ENCODE measurements around the gene NHSL1. TPM values are rescaled to one million over a fixed set of nuclear protein-coding genes. Genes with fewer than 3 reads are reported as not detected.

Gene NHSL1
- total and polyA plus RNA-seq, 2 donors: 0.85 to 1.4 TPM

- Histone ChIP-seq H3K9me3 (ENCODE audit: control insufficient read depth in 2 of 2, insufficient read depth in 1 of 2, low read length in 1 of 2) (no peaks in the 10 kb centered on the region), H3K27me3 (ENCODE audit: control insufficient read depth in 2 of 2, insufficient read depth in 1 of 2, low read length in 1 of 2) (no peaks in the 10 kb centered on the region), H3K4me1 (ENCODE audit: control insufficient read depth in 2 of 2, insufficient read depth in 2 of 2, low read length in 2 of 2) (no peaks in the 10 kb centered on the region), H3K36me3 (ENCODE audit: control insufficient read depth in 2 of 2, insufficient read depth in 2 of 2, low read length in 1 of 2) (no peaks in the 10 kb centered on the region), H3K27ac (ENCODE audit: low read depth in 1 of 2, low read length in 1 of 2) (no peak overlapping the region), H3K4me3 (ENCODE audit: low read length in 2 of 2) (no peak overlapping the region)
- WGBS: 69% methylated on average over 4 of the region's 4 CpGs
- DNase-seq (ENCODE audit: low read depth in 6 of 9, low spot score in 9 of 9): no peak
Observed at GRCh38 chr6:138440758-138441357, 58.4 kb downstream of the NHSL1 start.

- no peak for DNase-seq (ENCODE audit: low read depth in 6 of 9, low spot score in 9 of 9)
- no peaks in the 10 kb centered on the region for H3K4me1 ChIP-seq (ENCODE audit: control insufficient read depth in 2 of 2, insufficient read depth in 2 of 2, low read length in 2 of 2)
- no peak overlapping the region for H3K27ac ChIP-seq (ENCODE audit: low read depth in 1 of 2, low read length in 1 of 2)
- H3K9me3 ChIP-seq (ENCODE audit: control insufficient read depth in 2 of 2, insufficient read depth in 1 of 2, low read length in 1 of 2): no peaks in the 10 kb centered on the region
- no peak overlapping the region for H3K4me3 ChIP-seq (ENCODE audit: low read length in 2 of 2)
- H3K36me3 ChIP-seq (ENCODE audit: control insufficient read depth in 2 of 2, insufficient read depth in 2 of 2, low read length in 1 of 2): no peaks in the 10 kb centered on the region
- WGBS: 98% methylated on average over 3 of the region's 3 CpGs
- H3K27me3 ChIP-seq (ENCODE audit: control insufficient read depth in 2 of 2, insufficient read depth in 1 of 2, low read length in 1 of 2): no peaks in the 10 kb centered on the region
Observed at GRCh38 chr6:138440296-138440695, 59.0 kb downstream of the NHSL1 start.

GRCh38 chr6:138439546-138439945, 59.7 kb downstream of the NHSL1 start:
- H3K9me3 ChIP-seq (ENCODE audit: control insufficient read depth in 2 of 2, insufficient read depth in 1 of 2, low read length in 1 of 2): no peaks in the 10 kb centered on the region
- H3K36me3 ChIP-seq (ENCODE audit: control insufficient read depth in 2 of 2, insufficient read depth in 2 of 2, low read length in 1 of 2): no peaks in the 10 kb centered on the region
- no peak overlapping the region for H3K27ac ChIP-seq (ENCODE audit: low read depth in 1 of 2, low read length in 1 of 2)
- WGBS: 98% methylated on average over 7 of the region's 7 CpGs
- DNase-seq (ENCODE audit: low read depth in 6 of 9, low spot score in 9 of 9): no peak
- no peaks in the 10 kb centered on the region for H3K4me1 ChIP-seq (ENCODE audit: control insufficient read depth in 2 of 2, insufficient read depth in 2 of 2, low read length in 2 of 2)
- H3K27me3 ChIP-seq (ENCODE audit: control insufficient read depth in 2 of 2, insufficient read depth in 1 of 2, low read length in 1 of 2): no peaks in the 10 kb centered on the region
- no peak overlapping the region for H3K4me3 ChIP-seq (ENCODE audit: low read length in 2 of 2)

- Histone ChIP-seq H3K4me1 (ENCODE audit: control insufficient read depth in 2 of 2, insufficient read depth in 2 of 2, low read length in 2 of 2) (no peaks in the 10 kb centered on the region), H3K9me3 (ENCODE audit: control insufficient read depth in 2 of 2, insufficient read depth in 1 of 2, low read length in 1 of 2) (no peaks in the 10 kb centered on the region), H3K27ac (ENCODE audit: low read depth in 1 of 2, low read length in 1 of 2) (no peak overlapping the region), H3K4me3 (ENCODE audit: low read length in 2 of 2) (no peak overlapping the region), H3K36me3 (ENCODE audit: control insufficient read depth in 2 of 2, insufficient read depth in 2 of 2, low read length in 1 of 2) (no peaks in the 10 kb centered on the region), H3K27me3 (ENCODE audit: control insufficient read depth in 2 of 2, insufficient read depth in 1 of 2, low read length in 1 of 2) (no peaks in the 10 kb centered on the region)
- no peak for DNase-seq (ENCODE audit: low read depth in 6 of 9, low spot score in 9 of 9)
- 73% methylated on average over 4 of the region's 4 CpGs for WGBS
Observed at GRCh38 chr6:138434925-138435324, 64.4 kb downstream of the NHSL1 start.

GRCh38 chr6:138434096-138434495, 65.2 kb downstream of the NHSL1 start:
- DNase-seq (ENCODE audit: low read depth in 6 of 9, low spot score in 9 of 9): no peak
- H3K9me3 ChIP-seq (ENCODE audit: control insufficient read depth in 2 of 2, insufficient read depth in 1 of 2, low read length in 1 of 2): no peaks in the 10 kb centered on the region
- H3K36me3 ChIP-seq (ENCODE audit: control insufficient read depth in 2 of 2, insufficient read depth in 2 of 2, low read length in 1 of 2): no peaks in the 10 kb centered on the region
- no peaks in the 10 kb centered on the region for H3K4me1 ChIP-seq (ENCODE audit: control insufficient read depth in 2 of 2, insufficient read depth in 2 of 2, low read length in 2 of 2)
- 82% methylated on average over 3 of the region's 3 CpGs for WGBS
- no peak overlapping the region for H3K4me3 ChIP-seq (ENCODE audit: low read length in 2 of 2)
- H3K27me3 ChIP-seq (ENCODE audit: control insufficient read depth in 2 of 2, insufficient read depth in 1 of 2, low read length in 1 of 2): no peaks in the 10 kb centered on the region
- H3K27ac ChIP-seq (ENCODE audit: low read depth in 1 of 2, low read length in 1 of 2): no peak overlapping the region

- H3K4me3 ChIP-seq (ENCODE audit: low read length in 2 of 2): no peak overlapping the region
- no peaks in the 10 kb centered on the region for H3K27me3 ChIP-seq (ENCODE audit: control insufficient read depth in 2 of 2, insufficient read depth in 1 of 2, low read length in 1 of 2)
- no peaks in the 10 kb centered on the region for H3K4me1 ChIP-seq (ENCODE audit: control insufficient read depth in 2 of 2, insufficient read depth in 2 of 2, low read length in 2 of 2)
- no peak for DNase-seq (ENCODE audit: low read depth in 6 of 9, low spot score in 9 of 9)
- WGBS: 97% methylated on average over 11 of the region's 11 CpGs
- H3K36me3 ChIP-seq (ENCODE audit: control insufficient read depth in 2 of 2, insufficient read depth in 2 of 2, low read length in 1 of 2): no peaks in the 10 kb centered on the region
- H3K9me3 ChIP-seq (ENCODE audit: control insufficient read depth in 2 of 2, insufficient read depth in 1 of 2, low read length in 1 of 2): no peaks in the 10 kb centered on the region
- H3K27ac ChIP-seq (ENCODE audit: low read depth in 1 of 2, low read length in 1 of 2): no peak overlapping the region
Observed at GRCh38 chr6:138432063-138432356, 67.3 kb downstream of the NHSL1 start.

GRCh38 chr6:138431256-138432062, 67.8 kb downstream of the NHSL1 start:
- no peak overlapping the region for H3K27ac ChIP-seq (ENCODE audit: low read depth in 1 of 2, low read length in 1 of 2)
- H3K9me3 ChIP-seq (ENCODE audit: control insufficient read depth in 2 of 2, insufficient read depth in 1 of 2, low read length in 1 of 2): no peaks in the 10 kb centered on the region
- no peak overlapping the region for H3K4me3 ChIP-seq (ENCODE audit: low read length in 2 of 2)
- no peaks in the 10 kb centered on the region for H3K27me3 ChIP-seq (ENCODE audit: control insufficient read depth in 2 of 2, insufficient read depth in 1 of 2, low read length in 1 of 2)
- no peaks in the 10 kb centered on the region for H3K36me3 ChIP-seq (ENCODE audit: control insufficient read depth in 2 of 2, insufficient read depth in 2 of 2, low read length in 1 of 2)
- no peak for DNase-seq (ENCODE audit: low read depth in 6 of 9, low spot score in 9 of 9)
- 85% methylated on average over 19 of the region's 19 CpGs for WGBS
- H3K4me1 ChIP-seq (ENCODE audit: control insufficient read depth in 2 of 2, insufficient read depth in 2 of 2, low read length in 2 of 2): no peaks in the 10 kb centered on the region

GRCh38 chr6:138430361-138431145, 68.7 kb downstream of the NHSL1 start:
- no peaks in the 10 kb centered on the region for H3K4me1 ChIP-seq (ENCODE audit: control insufficient read depth in 2 of 2, insufficient read depth in 2 of 2, low read length in 2 of 2)
- H3K27me3 ChIP-seq (ENCODE audit: control insufficient read depth in 2 of 2, insufficient read depth in 1 of 2, low read length in 1 of 2): no peaks in the 10 kb centered on the region
- no peak overlapping the region for H3K4me3 ChIP-seq (ENCODE audit: low read length in 2 of 2)
- no peaks in the 10 kb centered on the region for H3K9me3 ChIP-seq (ENCODE audit: control insufficient read depth in 2 of 2, insufficient read depth in 1 of 2, low read length in 1 of 2)
- WGBS: 98% methylated on average over 29 of the region's 29 CpGs
- no peak overlapping the region for H3K27ac ChIP-seq (ENCODE audit: low read depth in 1 of 2, low read length in 1 of 2)
- no peaks in the 10 kb centered on the region for H3K36me3 ChIP-seq (ENCODE audit: control insufficient read depth in 2 of 2, insufficient read depth in 2 of 2, low read length in 1 of 2)
- no peak for DNase-seq (ENCODE audit: low read depth in 6 of 9, low spot score in 9 of 9)

- H3K27me3 ChIP-seq (ENCODE audit: control insufficient read depth in 2 of 2, insufficient read depth in 1 of 2, low read length in 1 of 2): no peaks in the 10 kb centered on the region
- H3K9me3 ChIP-seq (ENCODE audit: control insufficient read depth in 2 of 2, insufficient read depth in 1 of 2, low read length in 1 of 2): no peaks in the 10 kb centered on the region
- H3K4me1 ChIP-seq (ENCODE audit: control insufficient read depth in 2 of 2, insufficient read depth in 2 of 2, low read length in 2 of 2): no peaks in the 10 kb centered on the region
- 95% methylated on average over 12 of the region's 12 CpGs for WGBS
- no peak for DNase-seq (ENCODE audit: low read depth in 6 of 9, low spot score in 9 of 9)
- H3K36me3 ChIP-seq (ENCODE audit: control insufficient read depth in 2 of 2, insufficient read depth in 2 of 2, low read length in 1 of 2): no peaks in the 10 kb centered on the region
- no peak overlapping the region for H3K4me3 ChIP-seq (ENCODE audit: low read length in 2 of 2)
- no peak overlapping the region for H3K27ac ChIP-seq (ENCODE audit: low read depth in 1 of 2, low read length in 1 of 2)
Observed at GRCh38 chr6:138429761-138430160, 69.5 kb downstream of the NHSL1 start.
